HG03025 (cell line): Measurements from ENCODE around the gene OR4B1.

ENCODE experiments used
- ATAC-seq: cut with Tn5 transposase; IDR thresholded peaks from one replicate; pipeline ENCODE4 v1.9.1; 2021; ENCODE audit warnings: mild to moderate bottlenecking, moderate library complexity; ENCODE audit not compliant: unreplicated experiment, low FRiP score

OR4B1 gene

DNA sequence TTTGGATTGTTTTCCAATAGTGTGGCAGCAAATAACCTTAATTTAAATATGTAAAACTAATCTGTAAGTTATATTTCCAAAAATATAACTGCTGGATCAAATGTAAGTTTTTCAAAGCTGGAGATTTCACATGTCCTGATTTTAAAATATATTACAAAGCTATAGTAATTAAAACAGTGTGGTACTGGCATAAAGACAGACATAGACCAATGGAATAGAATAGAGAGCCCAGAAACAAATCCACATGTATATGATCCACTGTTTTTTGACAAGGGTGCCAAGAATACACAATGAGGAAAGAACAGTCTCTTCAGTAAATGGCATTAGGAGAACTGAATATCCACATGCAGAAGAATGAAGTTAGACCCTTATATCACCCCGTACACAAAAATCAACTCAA, 32.3 kb downstream of the OR4B1 start:
- no peak for ATAC-seq

DNA sequence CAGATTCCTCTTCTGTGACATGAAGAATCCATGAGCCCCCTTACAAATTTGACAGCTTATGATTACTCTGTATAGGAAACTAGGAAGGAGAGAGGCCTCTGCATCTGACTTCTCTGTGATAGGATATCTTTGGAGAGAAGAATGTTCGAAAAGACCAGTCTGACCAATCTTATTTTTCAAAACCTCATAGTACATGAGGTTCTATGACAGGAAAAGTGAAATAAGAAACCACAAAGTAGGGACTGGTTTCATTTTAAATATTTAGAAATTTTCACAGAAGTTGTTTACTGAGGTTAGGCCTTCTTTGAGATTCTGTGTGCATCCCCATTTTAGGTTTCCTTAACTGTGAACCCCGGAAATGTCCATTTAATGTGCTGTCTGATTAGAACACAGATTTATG, 45.0 kb downstream of the OR4B1 start:
- peak; percentile 69 for ATAC-seq

DNA sequence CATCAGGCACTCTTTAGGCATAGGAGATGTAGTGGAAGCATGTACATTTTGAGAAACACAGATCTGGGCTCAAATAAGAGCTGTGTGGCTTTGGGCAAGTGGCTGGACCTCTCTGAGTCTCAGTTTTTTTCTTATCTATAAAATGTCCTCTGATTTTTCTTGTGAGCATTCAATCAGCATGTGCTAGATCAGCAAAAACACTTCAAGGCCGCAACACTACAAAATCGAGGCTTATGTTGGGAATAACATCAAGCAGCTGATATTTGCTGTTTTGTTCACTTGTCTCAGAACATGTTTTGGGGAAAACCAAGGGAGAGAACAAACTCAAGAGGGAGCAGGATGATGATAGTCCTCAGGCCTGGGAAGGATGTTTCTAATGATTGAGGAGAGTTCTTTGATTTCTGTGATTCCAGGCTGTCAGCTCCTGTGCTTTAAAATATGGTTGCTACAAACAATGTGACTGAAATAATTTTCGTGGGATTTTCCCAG, 46.9 kb downstream of the OR4B1 start, which contains the start of gene OR4X1:
OR4X1 (plus strand) TSS at position 439 of the 489 bp plus-strand sequence; CDS start at position 439, 0 bp downstream.
- ATAC-seq, result no peak
